K562 (cell line): ENCODE results near the gene PRR35. TPM values are rescaled to one million over a fixed set of nuclear protein-coding genes. Genes with fewer than 3 reads are reported as not detected.

Source experiments
- ASH1L ChIP-seq: fragments of 450-650 bp; IDR thresholded peaks from 2 replicates; pipeline ENCODE4 v1.6.1; 2018; ENCODE audit warnings: borderline replicate concordance, mild to moderate bottlenecking, low read depth; ENCODE audit not compliant: partially characterized antibody
- CHCHD3 ChIP-seq: fragments of 250-450 bp; sonication (Bioruptor Pico); IDR thresholded peaks from 2 replicates; pipeline ENCODE4 v2.1.2; 2022; ENCODE audit warnings: mild to moderate bottlenecking
- CHD2 ChIP-seq: IDR thresholded peaks from 2 replicates; pipeline ENCODE4 v1.6.1; 2011; ENCODE audit warnings: low read depth, low read length
- CSDE1 ChIP-seq, 2 experiments: fragments of 450-650 bp; IDR thresholded peaks; 2 replicates each; pipeline ENCODE4 v1.6.1; 2016; ENCODE audit warnings: mild to moderate bottlenecking in 1 of 2
- FOXA3 ChIP-seq, 2 experiments: fragments of 450-650 bp in 1 of 2; sonication (generic) in 1 of 2; formaldehyde crosslinking; IDR thresholded peaks in 1 of 2; conservative IDR thresholded peaks in 1 of 2; 2 replicates each; pipeline versions ENCODE4 v1.4.0 to v1.8.0; 2020 to 2022; ENCODE audit warnings: mild to moderate bottlenecking in 2 of 2, missing genetic modification reagents in 1 of 2
- HDAC6 ChIP-seq: IDR thresholded peaks from 2 replicates; pipeline ENCODE4 v1.6.1; 2012; ENCODE audit warnings: low read depth, mild to moderate bottlenecking, control low read depth, inconsistent platforms, low read length, moderate library complexity
- HMGN3 ChIP-seq: IDR thresholded peaks from 2 replicates; pipeline ENCODE4 v1.6.1; 2011; ENCODE audit warnings: borderline replicate concordance, low read depth, mild to moderate bottlenecking, mixed read lengths, low read length; ENCODE audit not compliant: insufficient read length; ENCODE audit errors: extremely low read depth
- HNRNPH1 ChIP-seq: fragments of 200-400 bp; formaldehyde crosslinking; optimal IDR thresholded peaks from 2 replicates; pipeline ENCODE3; 2017; ENCODE audit warnings: low read depth, mild to moderate bottlenecking, low read length, moderate library complexity
- KDM5B ChIP-seq: fragments of 200-600 bp; sonication (generic); IDR thresholded peaks from 2 replicates; pipeline ENCODE4 v1.6.1; 2012; ENCODE audit warnings: low read depth, mild to moderate bottlenecking, moderate library complexity, low read length, control low read depth, inconsistent platforms; ENCODE audit not compliant: insufficient replicate concordance
- MEF2D ChIP-seq: conservative IDR thresholded peaks from 2 replicates; pipeline ENCODE4 v1.6.1; 2016; ENCODE audit warnings: low read depth, missing genetic modification characterization, missing compliant biosample characterization
- NFIC ChIP-seq: fragments of 450-650 bp; IDR thresholded peaks from 2 replicates; pipeline ENCODE4 v1.6.1; 2017; ENCODE audit warnings: mild to moderate bottlenecking, inconsistent platforms
- NR4A1 ChIP-seq, 2 experiments: fragments of 250-450 bp in 1 of 2; fragments of 450-650 bp in 1 of 2; sonication (Bioruptor Pico) in 1 of 2; IDR thresholded peaks; 2 replicates each; pipeline versions ENCODE4 v1.4.0 to v1.6.1; 2016 to 2020; ENCODE audit warnings: mild to moderate bottlenecking in 2 of 2, missing compliant biosample characterization in 1 of 2, missing genetic modification characterization in 1 of 2, moderate library complexity in 1 of 2
- NUFIP1 ChIP-seq: fragments of 450-650 bp; IDR thresholded peaks from 2 replicates; pipeline ENCODE4 v1.6.1; 2018; ENCODE audit not compliant: partially characterized antibody
- SAFB ChIP-seq: fragments of 200-400 bp; formaldehyde crosslinking; IDR thresholded peaks from 2 replicates; pipeline ENCODE4 v1.6.1; 2017; ENCODE audit warnings: low read depth, low read length, borderline replicate concordance
- SREBF1 ChIP-seq: fragments of 150-350 bp; IDR thresholded peaks from 2 replicates; pipeline ENCODE4 v1.6.1; 2014; ENCODE audit warnings: antibody characterized with exemption, low read depth, low read length, borderline replicate concordance
- TGIF2 ChIP-seq: sonication (generic); formaldehyde crosslinking; IDR thresholded peaks from 2 replicates; pipeline ENCODE4 v1.8.1; 2022; ENCODE audit warnings: mild to moderate bottlenecking, missing genetic modification reagents, moderate library complexity
- ZNF507 ChIP-seq: conservative IDR thresholded peaks from 2 replicates; pipeline ENCODE4 v1.6.1; 2017; ENCODE audit warnings: missing genetic modification characterization, missing compliant biosample characterization
- polyA plus RNA-seq, 8 experiments: library from polyadenylated mRNA; depleted of rRNA in 4 of 8; stranded (reverse) in 5 of 8; unstranded in 3 of 8; fragments of >200 nt; fragmentation: Nextera tagmentation in 2 of 8; fragmentation: Illumina TruSeq in 1 of 8; extraction: Ambion mirVana in 2 of 8; extraction: Trizol in 1 of 8; gene quantifications; 2 replicates each; pipeline versions ENCODE4 v1.2.1 to v1.2.3, GENCODE V29; 2011 to 2014; ENCODE audit warnings: inconsistent platforms in 1 of 8, missing spikeins in 1 of 8
- total RNA-seq, 7 experiments: library from RNA; depleted of rRNA in 6 of 7; stranded (reverse); fragments of >200 nt in 6 of 7; fragmentation: Illumina TruSeq in 2 of 7; extraction: Trizol in 2 of 7; gene quantifications; 2 replicates each; pipeline versions ENCODE4 v1.2.1 to v1.2.3, GENCODE V29; 2011 to 2021; ENCODE audit warnings: low replicate concordance in 1 of 7
- TF ChIP-seq, protein P1 (sequence below): fragments of 450-650 bp; IDR thresholded peaks from one replicate; pipeline ENCODE4 v1.6.1; 2018; ENCODE audit warnings: mild to moderate bottlenecking, moderate library complexity; ENCODE audit not compliant: partially characterized antibody
- TF ChIP-seq, protein P2 (sequence below): fragments of 250-450 bp; sonication (Bioruptor Pico); IDR thresholded peaks from 2 replicates; pipeline ENCODE4 v1.8.0; 2022; ENCODE audit warnings: inconsistent platforms
- TF ChIP-seq, protein P3 (sequence below): fragments of 250-450 bp; sonication (Bioruptor Pico); IDR thresholded peaks from 2 replicates; pipeline ENCODE4 v1.4.0; 2020; ENCODE audit warnings: mild to moderate bottlenecking, moderate library complexity
- TF ChIP-seq, protein P4 (sequence below): fragments of 450-650 bp; IDR thresholded peaks from 2 replicates; pipeline ENCODE4 v1.6.1; 2014; ENCODE audit warnings: low read depth, mild to moderate bottlenecking, moderate library complexity, borderline replicate concordance

Gene PRR35
- total and polyA plus RNA-seq, 9 of the 15 experiments (the other 6 are each of a cell fraction or from before 2014, with no cell fraction given): 0.17 to 0.45 (median 0.21) TPM; not detected in 5

GRCh38 chr16:590188-590814 is 30.1 kb downstream of the PRR35 start (continued):
- TF ChIP-seq CHD2: no peak
- TF ChIP-seq SAFB: no peak
- TF ChIP-seq ZNF507 (tag): no peak
- no peak for TF ChIP-seq NR4A1 (CRISPR knock-in tag; IDR thresholded peaks at IDR 0.05)
- TF ChIP-seq NR4A1 (tag; IDR thresholded peaks at IDR 0.05): no peak
- TF ChIP-seq, protein P1, sequence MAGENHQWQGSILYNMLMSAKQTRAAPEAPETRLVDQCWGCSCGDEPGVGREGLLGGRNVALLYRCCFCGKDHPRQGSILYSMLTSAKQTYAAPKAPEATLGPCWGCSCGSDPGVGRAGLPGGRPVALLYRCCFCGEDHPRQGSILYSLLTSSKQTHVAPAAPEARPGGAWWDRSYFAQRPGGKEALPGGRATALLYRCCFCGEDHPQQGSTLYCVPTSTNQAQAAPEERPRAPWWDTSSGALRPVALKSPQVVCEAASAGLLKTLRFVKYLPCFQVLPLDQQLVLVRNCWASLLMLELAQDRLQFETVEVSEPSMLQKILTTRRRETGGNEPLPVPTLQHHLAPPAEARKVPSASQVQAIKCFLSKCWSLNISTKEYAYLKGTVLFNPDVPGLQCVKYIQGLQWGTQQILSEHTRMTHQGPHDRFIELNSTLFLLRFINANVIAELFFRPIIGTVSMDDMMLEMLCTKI: no peak
- TF ChIP-seq FOXA3 (CRISPR knock-in tag; conservative IDR thresholded peaks at IDR 0.05 in 1 of 2, IDR thresholded peaks at IDR 0.05 in 1 of 2): no peak
- no peak for TF ChIP-seq CSDE1 (IDR thresholded peaks at IDR 0.05)
- no peak for TF ChIP-seq HDAC6
- no peak for TF ChIP-seq HNRNPH1
- TF ChIP-seq MEF2D: no peak
- TF ChIP-seq, protein P2, sequence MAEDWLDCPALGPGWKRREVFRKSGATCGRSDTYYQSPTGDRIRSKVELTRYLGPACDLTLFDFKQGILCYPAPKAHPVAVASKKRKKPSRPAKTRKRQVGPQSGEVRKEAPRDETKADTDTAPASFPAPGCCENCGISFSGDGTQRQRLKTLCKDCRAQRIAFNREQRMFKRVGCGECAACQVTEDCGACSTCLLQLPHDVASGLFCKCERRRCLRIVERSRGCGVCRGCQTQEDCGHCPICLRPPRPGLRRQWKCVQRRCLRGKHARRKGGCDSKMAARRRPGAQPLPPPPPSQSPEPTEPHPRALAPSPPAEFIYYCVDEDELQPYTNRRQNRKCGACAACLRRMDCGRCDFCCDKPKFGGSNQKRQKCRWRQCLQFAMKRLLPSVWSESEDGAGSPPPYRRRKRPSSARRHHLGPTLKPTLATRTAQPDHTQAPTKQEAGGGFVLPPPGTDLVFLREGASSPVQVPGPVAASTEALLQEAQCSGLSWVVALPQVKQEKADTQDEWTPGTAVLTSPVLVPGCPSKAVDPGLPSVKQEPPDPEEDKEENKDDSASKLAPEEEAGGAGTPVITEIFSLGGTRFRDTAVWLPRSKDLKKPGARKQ (CRISPR knock-in tag): no peak
- no peak for TF ChIP-seq SREBF1
- TF ChIP-seq NUFIP1: no peak
- TF ChIP-seq TGIF2 (CRISPR knock-in tag): peak; percentile 48; the same call in 1 of the 2 replicates
- no peak for TF ChIP-seq ASH1L
- TF ChIP-seq, protein P3, sequence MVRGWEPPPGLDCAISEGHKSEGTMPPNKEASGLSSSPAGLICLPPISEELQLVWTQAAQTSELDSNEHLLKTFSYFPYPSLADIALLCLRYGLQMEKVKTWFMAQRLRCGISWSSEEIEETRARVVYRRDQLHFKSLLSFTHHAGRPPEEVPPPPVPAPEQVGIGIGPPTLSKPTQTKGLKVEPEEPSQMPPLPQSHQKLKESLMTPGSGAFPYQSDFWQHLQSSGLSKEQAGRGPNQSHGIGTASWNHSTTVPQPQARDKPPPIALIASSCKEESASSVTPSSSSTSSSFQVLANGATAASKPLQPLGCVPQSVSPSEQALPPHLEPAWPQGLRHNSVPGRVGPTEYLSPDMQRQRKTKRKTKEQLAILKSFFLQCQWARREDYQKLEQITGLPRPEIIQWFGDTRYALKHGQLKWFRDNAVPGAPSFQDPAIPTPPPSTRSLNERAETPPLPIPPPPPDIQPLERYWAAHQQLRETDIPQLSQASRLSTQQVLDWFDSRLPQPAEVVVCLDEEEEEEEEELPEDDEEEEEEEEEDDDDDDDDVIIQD (CRISPR knock-in tag): no peak
- no peak for TF ChIP-seq CHCHD3 (CRISPR knock-in tag)
- TF ChIP-seq, protein P4, sequence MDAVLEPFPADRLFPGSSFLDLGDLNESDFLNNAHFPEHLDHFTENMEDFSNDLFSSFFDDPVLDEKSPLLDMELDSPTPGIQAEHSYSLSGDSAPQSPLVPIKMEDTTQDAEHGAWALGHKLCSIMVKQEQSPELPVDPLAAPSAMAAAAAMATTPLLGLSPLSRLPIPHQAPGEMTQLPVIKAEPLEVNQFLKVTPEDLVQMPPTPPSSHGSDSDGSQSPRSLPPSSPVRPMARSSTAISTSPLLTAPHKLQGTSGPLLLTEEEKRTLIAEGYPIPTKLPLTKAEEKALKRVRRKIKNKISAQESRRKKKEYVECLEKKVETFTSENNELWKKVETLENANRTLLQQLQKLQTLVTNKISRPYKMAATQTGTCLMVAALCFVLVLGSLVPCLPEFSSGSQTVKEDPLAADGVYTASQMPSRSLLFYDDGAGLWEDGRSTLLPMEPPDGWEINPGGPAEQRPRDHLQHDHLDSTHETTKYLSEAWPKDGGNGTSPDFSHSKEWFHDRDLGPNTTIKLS: no peak
- peak; percentile 40 for TF ChIP-seq HMGN3
- TF ChIP-seq NFIC: no peak
- peak; percentile 46 for TF ChIP-seq KDM5B
